Measurements from ENCODE around the gene IFT88. TPM values are rescaled to one million over a fixed set of nuclear protein-coding genes. Genes with fewer than 3 reads are reported as not detected.

Gene IFT88
- total RNA-seq, 1 experiment from 2014 or later, result 5.2 TPM

DNA sequence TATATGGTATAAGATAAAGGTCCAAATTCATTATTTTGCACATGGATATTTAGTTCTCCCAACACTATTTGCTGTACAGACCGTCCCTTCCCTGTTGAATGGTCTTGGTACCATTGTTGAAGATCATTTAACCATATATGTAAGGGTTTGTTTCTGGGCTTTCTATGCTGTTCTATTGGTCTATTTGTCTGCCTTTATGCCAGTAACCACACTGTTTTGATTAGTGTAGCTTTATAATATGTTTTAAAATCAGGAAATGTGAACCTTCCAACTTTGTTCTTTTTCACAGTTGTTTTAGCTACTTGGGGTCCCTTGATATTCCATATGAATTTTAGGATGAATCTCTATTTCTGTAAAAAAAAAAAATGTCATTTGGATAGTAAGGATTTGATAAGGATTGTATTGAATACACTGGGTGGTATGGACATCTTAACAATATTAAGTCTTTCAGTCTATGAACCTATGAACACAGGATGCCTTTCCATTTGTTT, 16.9 kb downstream of the IFT88 start:
- H2BK12ac ChIP-seq (ENCODE audit: insufficient read length, low read depth, low read length), result no peak overlapping the region
- H2BK120ac ChIP-seq (ENCODE audit: low read depth, low read length, poor library complexity, severe bottlenecking), result no peak overlapping the region
- Mint-ChIP-seq H3K27me3 (ENCODE audit: low read depth) (no peaks in the 10 kb centered on the region), H3K4me3 (no peak overlapping the region), H3K27ac (no peak overlapping the region), H3K36me3 (ENCODE audit: insufficient read depth in 1 of 3, low read depth in 3 of 3) (peaks cover 14 to 30% (median 22%) of the 10 kb centered on the region in 3 experiments), H3K4me1 (peaks cover 0 to 7% of the 10 kb centered on the region in 2 experiments; a peak in 1 of 4 replicates), H3K9me3 (peaks cover 6 to 11% of the 10 kb centered on the region in 2 experiments)
- no peaks in the 10 kb centered on the region for H3K27me3 ChIP-seq (ENCODE audit: insufficient read depth, low read length)
- H3K56ac ChIP-seq (ENCODE audit: insufficient read length, low read depth, low read length), result no peak overlapping the region
- H3K18ac ChIP-seq (ENCODE audit: insufficient read length, low read depth, low read length), result no peak overlapping the region
- TF ChIP-seq, protein P1, sequence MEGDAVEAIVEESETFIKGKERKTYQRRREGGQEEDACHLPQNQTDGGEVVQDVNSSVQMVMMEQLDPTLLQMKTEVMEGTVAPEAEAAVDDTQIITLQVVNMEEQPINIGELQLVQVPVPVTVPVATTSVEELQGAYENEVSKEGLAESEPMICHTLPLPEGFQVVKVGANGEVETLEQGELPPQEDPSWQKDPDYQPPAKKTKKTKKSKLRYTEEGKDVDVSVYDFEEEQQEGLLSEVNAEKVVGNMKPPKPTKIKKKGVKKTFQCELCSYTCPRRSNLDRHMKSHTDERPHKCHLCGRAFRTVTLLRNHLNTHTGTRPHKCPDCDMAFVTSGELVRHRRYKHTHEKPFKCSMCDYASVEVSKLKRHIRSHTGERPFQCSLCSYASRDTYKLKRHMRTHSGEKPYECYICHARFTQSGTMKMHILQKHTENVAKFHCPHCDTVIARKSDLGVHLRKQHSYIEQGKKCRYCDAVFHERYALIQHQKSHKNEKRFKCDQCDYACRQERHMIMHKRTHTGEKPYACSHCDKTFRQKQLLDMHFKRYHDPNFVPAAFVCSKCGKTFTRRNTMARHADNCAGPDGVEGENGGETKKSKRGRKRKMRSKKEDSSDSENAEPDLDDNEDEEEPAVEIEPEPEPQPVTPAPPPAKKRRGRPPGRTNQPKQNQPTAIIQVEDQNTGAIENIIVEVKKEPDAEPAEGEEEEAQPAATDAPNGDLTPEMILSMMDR (conservative IDR thresholded peaks at IDR 0.05), result no peak
- no peak overlapping the region for H3T11ph ChIP-seq (ENCODE audit: low read length)
- no peak overlapping the region for H3K9ac ChIP-seq (ENCODE audit: extremely low read depth, insufficient read length, low read length)
- WGBS (ENCODE audit: extremely low coverage, insufficient read length, low lambda C conversion rate), result no CpG with 5 or more reads among the region's 1 CpG
- no peaks in the 10 kb centered on the region for H3K9me3 ChIP-seq (ENCODE audit: control insufficient read depth, low read depth, low read length)
- no peak overlapping the region for H3K23ac ChIP-seq (ENCODE audit: insufficient read length, low read depth, low read length)
- no peaks in the 10 kb centered on the region for H3K79me2 ChIP-seq (ENCODE audit: insufficient read depth, low read length)
- H3K27ac ChIP-seq (ENCODE audit: insufficient read length, low read depth, low read length), result no peak overlapping the region
- no peak overlapping the region for H3K4me2 ChIP-seq (ENCODE audit: insufficient read depth, insufficient read length, low read length)
- no peak for DNase-seq
- H2BK5ac ChIP-seq (ENCODE audit: insufficient read length, low read length), result no peak overlapping the region
- H2BK15ac ChIP-seq (ENCODE audit: low read depth, low read length), result no peak overlapping the region
- H2BK20ac ChIP-seq (ENCODE audit: low read depth, low read length, poor library complexity, severe bottlenecking), result no peak overlapping the region
- H3K14ac ChIP-seq (ENCODE audit: insufficient read depth, low read length), result no peak overlapping the region
- no peak overlapping the region for H2AK5ac ChIP-seq (ENCODE audit: insufficient read length, low read length)
- H4K20me1 ChIP-seq (ENCODE audit: control insufficient read depth, insufficient read depth, insufficient read length), result no peaks in the 10 kb centered on the region
- no peak overlapping the region for H4K8ac ChIP-seq (replicated peaks; ENCODE audit: insufficient read length, low read depth, low read length)
- no peaks in the 10 kb centered on the region for H3K23me2 ChIP-seq (ENCODE audit: insufficient read length, low read depth, low read length, poor library complexity, severe bottlenecking)
- H3K4me1 ChIP-seq (ENCODE audit: insufficient read depth, low read length), result no peaks in the 10 kb centered on the region
- no peak overlapping the region for H3K4ac ChIP-seq (ENCODE audit: low read depth, low read length)
- H2AFZ ChIP-seq (ENCODE audit: low read length), result no peak overlapping the region
- no peak overlapping the region for H4K91ac ChIP-seq (ENCODE audit: insufficient read length, low read depth, low read length)
- no peaks in the 10 kb centered on the region for H3K79me1 ChIP-seq (ENCODE audit: insufficient read depth, low read depth, low read length, poor library complexity, severe bottlenecking)
- H4K5ac ChIP-seq (ENCODE audit: insufficient read length, low read depth, low read length), result no peak overlapping the region

All from H9 (cell line).